A673 (cell line): ENCODE data around the gene ENOX1. TPM values are rescaled to one million over a fixed set of nuclear protein-coding genes. Genes with fewer than 3 reads are reported as not detected.

Experiments
- BruUV-seq: library from RNA; stranded (reverse); fragments of 400-500 nt; replicated peaks from 2 replicates; lab custom pipeline; 2021; lab: Mats Ljungman, UMichigan
- CTCF ChIA-PET: fragments of 300-600 bp; sonication (Branson Sonifier 250); formaldehyde crosslinking; loops from one replicate; lab custom pipeline; 2022; ENCODE audit warnings: antibody characterized with exemption; lab: Charles Lee
- POLR2A ChIA-PET: fragments of 300-600 bp; sonication (Branson Sonifier 250); formaldehyde crosslinking; loops from one replicate; lab custom pipeline; 2022; ENCODE audit warnings: antibody characterized with exemption; ENCODE audit not compliant: low non-redundant PET; lab: Charles Lee
- DNase-seq: peaks from one replicate; pipeline ENCODE4 v3.0.0-alpha.2; 2015; ENCODE audit warnings: low spot score
- H3K27ac ChIP-seq: fragments of 200-600 bp; sonication (generic); 2 replicates; pipeline ENCODE4 v1.5.1; 2016; ENCODE audit warnings: mixed run types, low read depth, mild to moderate bottlenecking, mixed read lengths, antibody characterized with exemption, low read length; ENCODE audit not compliant: poor library complexity, severe bottlenecking
- H3K27me3 ChIP-seq: fragments of 200-600 bp; sonication (generic); replicated peaks from 2 replicates; pipeline ENCODE4 v1.6.1; 2017; ENCODE audit warnings: mixed run types, low read depth, mild to moderate bottlenecking, mixed read lengths, antibody characterized with exemption, low read length; ENCODE audit not compliant: insufficient read depth, poor library complexity
- H3K36me3 ChIP-seq: fragments of 200-600 bp; sonication (generic); 2 replicates; pipeline ENCODE4 v1.6.1; 2016; ENCODE audit warnings: mixed run types, mild to moderate bottlenecking, mixed read lengths, antibody characterized with exemption, low read length; ENCODE audit not compliant: insufficient read depth, poor library complexity, severe bottlenecking
- H3K4me1 ChIP-seq: fragments of 200-600 bp; sonication (generic); 2 replicates; pipeline ENCODE4 v1.6.1; 2017; ENCODE audit warnings: mixed run types, mild to moderate bottlenecking, mixed read lengths, antibody characterized with exemption, low read length; ENCODE audit not compliant: insufficient read depth, poor library complexity, severe bottlenecking
- H3K4me3 ChIP-seq: fragments of 200-600 bp; sonication (generic); 2 replicates; pipeline ENCODE4 v1.5.1; 2016; ENCODE audit warnings: low read depth, mixed run types, mild to moderate bottlenecking, mixed read lengths, low read length; ENCODE audit not compliant: poor library complexity, severe bottlenecking
- H3K9me3 ChIP-seq: fragments of 200-600 bp; sonication (generic); 2 replicates; pipeline ENCODE4 v1.6.1; 2016; ENCODE audit warnings: mixed run types, low read depth, mild to moderate bottlenecking, mixed read lengths, antibody characterized with exemption, low read length; ENCODE audit not compliant: poor library complexity, severe bottlenecking
- EZH2 ChIP-seq: fragments of 200-600 bp; sonication (generic); IDR thresholded peaks from 2 replicates; pipeline ENCODE4 v1.6.1; 2017; ENCODE audit warnings: borderline replicate concordance, low read depth, mild to moderate bottlenecking, mixed read lengths, antibody characterized with exemption, low read length; ENCODE audit not compliant: poor library complexity, severe bottlenecking
- intact Hi-C: fragments of 100-400 bp; cut with micrococcal nuclease; formaldehyde crosslinking; loops from one replicate; pipeline ENCODE4 v1.10.0; 2022; ENCODE audit not compliant: unreplicated experiment
- total RNA-seq: library from RNA; stranded (reverse); gene quantifications from 2 replicates; pipeline ENCODE4 v1.2.3, GENCODE V29; 2021
- TF ChIP-seq, protein P1 (sequence below): fragments of 300-800, 200-600 bp; sonication (generic); conservative IDR thresholded peaks from 2 replicates; pipeline ENCODE4 v1.5.1; 2017; ENCODE audit warnings: low read depth, mild to moderate bottlenecking, antibody characterized with exemption, low read length, moderate library complexity, mixed read lengths

The ENOX1 gene
- total RNA-seq, 1 experiment from 2014 or later, result 4.4 TPM

DNA sequence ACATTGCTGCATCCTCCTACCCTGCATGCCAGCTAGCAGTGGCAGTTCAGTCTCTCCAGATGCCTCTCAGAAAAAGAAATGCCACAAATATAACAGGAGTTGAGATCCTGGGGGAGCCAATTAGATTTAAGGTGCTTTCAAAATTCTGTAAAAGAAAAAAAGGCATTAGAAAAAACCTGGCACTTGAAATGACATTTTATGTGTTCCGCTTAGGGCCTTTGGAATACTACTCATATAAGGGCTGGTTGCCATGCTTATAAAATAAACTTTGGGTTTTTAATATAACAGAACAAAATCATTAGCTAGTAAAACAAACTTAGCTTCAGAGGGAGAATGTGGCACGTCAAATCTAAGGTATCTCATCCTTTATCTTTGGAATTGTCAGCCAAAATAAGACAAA, 104.1 kb downstream of the ENOX1 start:
- TF ChIP-seq EZH2, result no peak
- TF ChIP-seq, protein P1, sequence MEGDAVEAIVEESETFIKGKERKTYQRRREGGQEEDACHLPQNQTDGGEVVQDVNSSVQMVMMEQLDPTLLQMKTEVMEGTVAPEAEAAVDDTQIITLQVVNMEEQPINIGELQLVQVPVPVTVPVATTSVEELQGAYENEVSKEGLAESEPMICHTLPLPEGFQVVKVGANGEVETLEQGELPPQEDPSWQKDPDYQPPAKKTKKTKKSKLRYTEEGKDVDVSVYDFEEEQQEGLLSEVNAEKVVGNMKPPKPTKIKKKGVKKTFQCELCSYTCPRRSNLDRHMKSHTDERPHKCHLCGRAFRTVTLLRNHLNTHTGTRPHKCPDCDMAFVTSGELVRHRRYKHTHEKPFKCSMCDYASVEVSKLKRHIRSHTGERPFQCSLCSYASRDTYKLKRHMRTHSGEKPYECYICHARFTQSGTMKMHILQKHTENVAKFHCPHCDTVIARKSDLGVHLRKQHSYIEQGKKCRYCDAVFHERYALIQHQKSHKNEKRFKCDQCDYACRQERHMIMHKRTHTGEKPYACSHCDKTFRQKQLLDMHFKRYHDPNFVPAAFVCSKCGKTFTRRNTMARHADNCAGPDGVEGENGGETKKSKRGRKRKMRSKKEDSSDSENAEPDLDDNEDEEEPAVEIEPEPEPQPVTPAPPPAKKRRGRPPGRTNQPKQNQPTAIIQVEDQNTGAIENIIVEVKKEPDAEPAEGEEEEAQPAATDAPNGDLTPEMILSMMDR, result no peak
- intact Hi-C loops, result no loop called here
- Histone ChIP-seq H3K27ac (no peak overlapping the region), H3K27me3 (no peaks in the 10 kb centered on the region), H3K36me3 (no peaks in the 10 kb centered on the region), H3K4me3 (no peak overlapping the region), H3K4me1 (no peaks in the 10 kb centered on the region), H3K9me3 (no peaks in the 10 kb centered on the region)
- no peak for DNase-seq
- POLR2A ChIA-PET, result no interaction called here
- CTCF ChIA-PET, result no interaction called here
- BruUV-seq, result no TSS peak

DNA sequence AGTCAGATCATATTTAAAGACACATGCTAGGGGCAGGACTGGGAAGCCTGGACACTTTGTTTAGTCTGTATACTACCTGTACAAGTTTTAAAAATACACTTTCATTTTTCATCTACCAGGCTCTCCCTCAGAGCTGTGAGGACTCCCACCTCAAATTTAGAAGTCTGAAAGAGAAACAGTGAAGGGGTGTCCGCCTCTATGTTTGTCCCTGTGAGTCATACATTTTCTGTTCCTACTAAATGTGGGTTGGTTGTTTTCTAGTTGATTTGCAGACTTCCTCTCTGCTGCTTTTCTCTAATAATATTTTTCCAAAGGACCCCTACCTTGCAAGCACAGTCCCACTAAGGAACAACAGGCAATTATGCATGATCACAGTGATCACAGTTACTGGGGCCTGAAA, 110.5 kb downstream of the ENOX1 start:
- H3K4me3 ChIP-seq, result no peak overlapping the region
- H3K9me3 ChIP-seq, result no peaks in the 10 kb centered on the region
- CTCF ChIA-PET, result no interaction called here
- intact Hi-C loops, result no loop called here
- no peaks in the 10 kb centered on the region for H3K27me3 ChIP-seq
- H3K27ac ChIP-seq, result no peak overlapping the region
- no peaks in the 10 kb centered on the region for H3K4me1 ChIP-seq
- no TSS peak for BruUV-seq
- no peak for TF ChIP-seq EZH2
- TF ChIP-seq, protein P1, result no peak
- no peak for DNase-seq
- POLR2A ChIA-PET, result no interaction called here
- H3K36me3 ChIP-seq, result no peaks in the 10 kb centered on the region

DNA sequence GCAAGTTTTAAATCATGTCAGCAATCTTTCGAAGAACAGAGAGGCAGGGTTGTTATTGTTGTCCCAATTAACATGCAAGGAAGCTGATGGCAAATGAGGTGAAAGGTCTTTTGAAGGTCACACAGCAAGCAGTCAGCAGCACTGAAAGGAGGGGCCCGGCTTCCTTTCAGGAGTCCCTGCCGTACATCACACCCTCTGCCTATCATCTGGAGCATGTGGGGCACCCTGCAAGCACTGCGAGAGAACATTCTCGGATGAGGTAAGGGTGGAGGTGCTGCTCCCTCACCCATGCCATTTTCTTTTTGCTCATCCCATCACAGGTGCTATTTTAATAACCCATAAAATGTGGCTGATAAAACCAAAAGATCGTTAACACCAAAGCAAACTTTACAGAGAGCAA, 111.2 kb downstream of the ENOX1 start:
- CTCF ChIA-PET, result no interaction called here
- intact Hi-C loops, result no loop called here

More for the DNA sequence above, 111.2 kb downstream of the ENOX1 start:
- Histone ChIP-seq H3K27me3 (no peaks in the 10 kb centered on the region), H3K27ac (no peak overlapping the region), H3K4me3 (no peak overlapping the region), H3K9me3 (no peaks in the 10 kb centered on the region), H3K36me3 (no peaks in the 10 kb centered on the region), H3K4me1 (no peaks in the 10 kb centered on the region)
- no TSS peak for BruUV-seq
- no peak for TF ChIP-seq EZH2
- TF ChIP-seq, protein P1, result no peak
- POLR2A ChIA-PET, result no interaction called here
- DNase-seq, result no peak
